Astrocyte of the cerebellum (primary cell): Measurements from ENCODE around the gene UBXN11.

Source experiments
- DNase-seq: peaks from one replicate; pipeline ENCODE4 v3.0.0-alpha.2; 2011; ENCODE audit warnings: low read depth
- H3K4me3 ChIP-seq: 2 replicates; pipeline ENCODE4 v1.5.1; 2011; ENCODE audit warnings: mild to moderate bottlenecking, low read depth, low read length, moderate library complexity
- CTCF ChIP-seq: IDR thresholded peaks from 2 replicates; pipeline ENCODE4 v1.5.1; 2012; ENCODE audit warnings: low read length, low read depth, moderate library complexity, mild to moderate bottlenecking; ENCODE audit errors: missing control alignments
- in situ Hi-C: cut with HindIII; loops from 2 replicates; pipeline ENCODE4 v1.10.0; 2017; ENCODE audit warnings: low sequenced_read_pairs

The UBXN11 gene

GRCh38 chr1:26254404-26254803, 52.0 kb downstream of the UBXN11 start:
- no peak overlapping the region for H3K4me3 ChIP-seq
- DNase-seq, result no peak
- in situ Hi-C loops, result no loop called here
- TF ChIP-seq CTCF, result no peak

- DNase-seq, result no peak
- no peak for TF ChIP-seq CTCF
- H3K4me3 ChIP-seq, result no peak overlapping the region
- in situ Hi-C loops, result no loop called here
Observed at GRCh38 chr1:26252718-26253117, 53.7 kb downstream of the UBXN11 start.

- in situ Hi-C loops, result loop anchor here (5.0 kb wide), 1 partner anchor 32 kb away; no protein-coding TSS in a partner anchor
- H3K4me3 ChIP-seq, result no peak overlapping the region
- no peak for TF ChIP-seq CTCF
- no peak for DNase-seq
Observed at GRCh38 chr1:26239936-26240335, 66.5 kb downstream of the UBXN11 start.

- in situ Hi-C loops, result loop anchor here (5.0 kb wide), 1 partner anchor 35 kb away; no protein-coding TSS in a partner anchor
- no peak for DNase-seq
- no peak overlapping the region for H3K4me3 ChIP-seq
- TF ChIP-seq CTCF, result no peak
Observed at GRCh38 chr1:26237230-26237966, 69.0 kb downstream of the UBXN11 start.

- peak overlapping the region; percentile 86 for H3K4me3 ChIP-seq
- TF ChIP-seq CTCF, result peak; percentile 3
- in situ Hi-C loops, result loop anchor here (5.0 kb wide), 1 partner anchor 37 kb away; no protein-coding TSS in a partner anchor
- DNase-seq, result no peak
Observed at GRCh38 chr1:26234644-26235370, 71.6 kb downstream of the UBXN11 start.

GRCh38 chr1:26233903-26234643, 72.4 kb downstream of the UBXN11 start, which contains the start of gene CEP85:
CEP85 (plus strand) TSS chr1:26234200; CDS start chr1:26239784, 5,584 bp downstream.
- DNase-seq, result peak; percentile 92
- peak; percentile 90 for TF ChIP-seq CTCF
- peak within 1 kb of the TSS; percentile 86 for H3K4me3 ChIP-seq
- in situ Hi-C loops, result no loop called here
